Muscle of leg (tissue), 11 donors: Measurements from ENCODE around the gene KIF1B. TPM values are rescaled to one million over a fixed set of nuclear protein-coding genes. Genes with fewer than 3 reads are reported as not detected.
"Not testable (repeated sequence)": the region's sequence is repeated elsewhere in the genome, so short reads cannot be mapped to it uniquely, and the experiment has no call there.

ENCODE experiments used
- DNase-seq: peaks from one replicate; pipeline ENCODE4 v3.0.0; 2013
- H3K27ac ChIP-seq: one replicate; pipeline ENCODE4 v1.5.1; 2013; ENCODE audit warnings: mild to moderate bottlenecking, low read length, control low read depth
- H3K27me3 ChIP-seq: one replicate; pipeline ENCODE4 v1.6.1; 2013; ENCODE audit warnings: low read length; ENCODE audit not compliant: control insufficient read depth, insufficient read depth
- H3K36me3 ChIP-seq: one replicate; pipeline ENCODE4 v1.6.1; 2013; ENCODE audit warnings: low read length; ENCODE audit not compliant: control insufficient read depth, insufficient read depth
- H3K4me1 ChIP-seq: one replicate; pipeline ENCODE4 v1.6.1; 2013; ENCODE audit warnings: low read length; ENCODE audit not compliant: control insufficient read depth, insufficient read depth
- H3K4me3 ChIP-seq: one replicate; pipeline ENCODE4 v1.5.1; 2013; ENCODE audit warnings: low read length, control low read depth
- H3K9me3 ChIP-seq: replicated peaks from 2 replicates; pipeline ENCODE4 v1.6.1; 2013; ENCODE audit warnings: low read depth, low read length; ENCODE audit not compliant: control insufficient read depth
- WGBS: methylation state at CpG from one replicate; pipeline ENCODE4 v1.1.5; 2013; ENCODE audit warnings: missing lambda C conversion rate; ENCODE audit not compliant: insufficient coverage; 5-methylcytosine and 5-hydroxymethylcytosine counted together
- polyA plus RNA-seq, 8 donors: library from polyadenylated mRNA; unstranded; fragments of 120-200 nt; gene quantifications; one replicate each; pipeline versions ENCODE4 v1.2.1 to v1.2.3, GENCODE V29; 2013; ENCODE audit warnings: inconsistent platforms in 1 of 8, low replicate concordance in 1 of 8; ENCODE audit not compliant: insufficient read length in 8 of 8, insufficient read depth in 1 of 8
- total RNA-seq: library from RNA; stranded (reverse); fragments of 120-200 nt; gene quantifications from one replicate; pipeline ENCODE4 v1.2.4, GENCODE V29; 2013

Gene KIF1B
- total and polyA plus RNA-seq, 9 donors: 86.3 to 189 (median 139) TPM

DNA sequence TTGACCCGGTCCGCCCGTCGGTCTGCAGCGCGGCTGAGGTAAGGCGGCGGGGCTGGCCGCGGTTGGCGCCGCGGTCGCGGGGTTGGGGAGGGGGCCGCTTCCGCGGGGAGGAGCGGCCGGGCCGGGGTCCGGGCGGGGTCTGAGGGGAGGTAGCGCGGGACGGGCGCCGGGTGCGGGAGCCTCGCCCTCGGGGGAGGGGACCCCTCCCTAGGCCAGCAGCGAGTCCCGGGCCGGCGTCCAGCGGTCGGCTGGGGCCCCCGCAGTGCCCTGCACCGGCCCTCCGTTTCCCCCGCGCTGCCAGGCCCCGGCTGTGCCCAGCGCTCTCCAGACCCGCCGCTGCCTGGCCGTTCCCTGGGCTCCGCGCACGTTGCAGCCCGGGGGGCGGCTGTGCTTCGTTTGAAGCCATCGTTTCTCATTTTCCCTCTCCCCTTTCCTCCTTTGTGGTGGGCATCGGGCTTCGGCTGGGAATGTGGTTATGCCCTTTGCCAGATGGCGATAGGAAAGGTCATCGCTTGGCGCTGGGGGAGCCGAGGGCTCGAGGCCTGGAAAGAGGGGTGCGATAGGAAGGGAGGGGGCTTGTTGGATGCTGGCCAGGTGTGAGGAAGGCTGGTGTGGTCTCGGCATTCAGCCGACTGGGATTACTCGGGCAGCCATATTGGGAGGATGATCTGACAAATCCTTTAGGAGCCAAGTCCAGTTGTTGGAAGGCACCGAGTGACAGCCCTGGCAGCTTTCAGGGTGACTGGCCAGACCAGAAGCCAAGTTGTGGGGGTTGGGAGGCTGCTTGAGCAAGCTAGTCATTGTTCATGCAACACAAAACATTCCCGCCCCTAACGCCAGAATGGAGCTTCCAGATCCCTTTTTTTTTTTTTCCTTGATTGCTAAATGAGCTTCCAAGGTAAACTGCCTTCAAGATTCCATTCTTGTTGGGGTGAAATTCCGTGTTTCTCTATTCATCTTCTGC is 753 bp downstream of the KIF1B start:
- Histone ChIP-seq H3K9me3 (no peaks in the 10 kb centered on the region), H3K27ac (peak overlapping the region; percentile 99), H3K27me3 (no peaks in the 10 kb centered on the region), H3K4me3 (peak overlapping the region; percentile 96), H3K4me1 (peaks cover 19% of the 10 kb centered on the region), H3K36me3 (no peaks in the 10 kb centered on the region)
- under 1% methylated on average over 60 of the region's 69 CpGs for WGBS
- DNase-seq: peak; percentile 96

- Histone ChIP-seq H3K4me1 (peaks cover 24% of the 10 kb centered on the region), H3K27ac (peak overlapping the region; percentile 99)
- WGBS: 12% methylated on average over 3 of the region's 11 CpGs
These were observed 1.5 kb downstream of the KIF1B start for GRCh38 chr1:10211805-10212410.

GRCh38 chr1:10212476-10212875 is 2.1 kb downstream of the KIF1B start:
- H3K9me3 ChIP-seq: no peaks in the 10 kb centered on the region
- no CpG with 5 or more reads among the region's 1 CpG for WGBS
- H3K27ac ChIP-seq: peak overlapping the region; percentile 99
- no peak for DNase-seq
- H3K4me1 ChIP-seq: peaks cover 28% of the 10 kb centered on the region
- H3K4me3 ChIP-seq: peak overlapping the region; percentile 96
- no peaks in the 10 kb centered on the region for H3K27me3 ChIP-seq
- H3K36me3 ChIP-seq: no peaks in the 10 kb centered on the region

More at GRCh38 chr1:10211805-10212410, 1.5 kb downstream of the KIF1B start:
- peak overlapping the region; percentile 96 for H3K4me3 ChIP-seq
- H3K36me3 ChIP-seq: no peaks in the 10 kb centered on the region
- peak; percentile 80 for DNase-seq
- H3K27me3 ChIP-seq: no peaks in the 10 kb centered on the region
- no peaks in the 10 kb centered on the region for H3K9me3 ChIP-seq

- Histone ChIP-seq H3K27me3 (no peaks in the 10 kb centered on the region), H3K27ac (peak overlapping the region; percentile 74), H3K4me3 (peak overlapping the region; percentile 0), H3K4me1 (peaks cover 34% of the 10 kb centered on the region), H3K9me3 (no peaks in the 10 kb centered on the region), H3K36me3 (no peaks in the 10 kb centered on the region)
- 30% methylated on average over 2 of the region's 3 CpGs for WGBS
- no peak for DNase-seq
These were observed 2.9 kb downstream of the KIF1B start for GRCh38 chr1:10213186-10213705.

- no peaks in the 10 kb centered on the region for H3K9me3 ChIP-seq
- DNase-seq: no peak
- peaks cover 34% of the 10 kb centered on the region for H3K4me1 ChIP-seq
- WGBS: 64% methylated on average over 5 of the region's 7 CpGs
- no peak overlapping the region for H3K4me3 ChIP-seq
- no peaks in the 10 kb centered on the region for H3K36me3 ChIP-seq
- no peaks in the 10 kb centered on the region for H3K27me3 ChIP-seq
- H3K27ac ChIP-seq: peak overlapping the region; percentile 62
These were observed 5.8 kb downstream of the KIF1B start for GRCh38 chr1:10216090-10216749.

- no peak for DNase-seq
- Histone ChIP-seq H3K4me1 (peaks cover 25% of the 10 kb centered on the region), H3K4me3 (no peak overlapping the region), H3K9me3 (no peaks in the 10 kb centered on the region), H3K27ac (no peak overlapping the region), H3K36me3 (no peaks in the 10 kb centered on the region), H3K27me3 (no peaks in the 10 kb centered on the region)
- 57% methylated on average over 1 of the region's 5 CpGs for WGBS
These were observed 7.5 kb downstream of the KIF1B start for GRCh38 chr1:10217748-10218441.

- no peak for DNase-seq
- no peaks in the 10 kb centered on the region for H3K36me3 ChIP-seq
- H3K27me3 ChIP-seq: no peaks in the 10 kb centered on the region
- H3K4me1 ChIP-seq: peaks cover 18% of the 10 kb centered on the region
- H3K4me3 ChIP-seq: no peak overlapping the region
- no peak overlapping the region for H3K27ac ChIP-seq
- H3K9me3 ChIP-seq: no peaks in the 10 kb centered on the region
These were observed 9.8 kb downstream of the KIF1B start for GRCh38 chr1:10220200-10220599.

- not testable (repeated sequence) for H3K27me3 ChIP-seq, H3K4me3 ChIP-seq, H3K27ac ChIP-seq, H3K9me3 ChIP-seq, H3K36me3 ChIP-seq, DNase-seq
- peaks cover 15% of the 10 kb centered on the region for H3K4me1 ChIP-seq
- WGBS: 93% methylated on average over 4 of the region's 6 CpGs
These were observed 10.3 kb downstream of the KIF1B start for GRCh38 chr1:10220657-10221056.

GRCh38 chr1:10225573-10225972 is 15.2 kb downstream of the KIF1B start:
- Histone ChIP-seq H3K36me3 (no peaks in the 10 kb centered on the region), H3K27ac (no peak overlapping the region), H3K9me3 (no peaks in the 10 kb centered on the region), H3K4me1 (no peaks in the 10 kb centered on the region), H3K27me3 (no peaks in the 10 kb centered on the region), H3K4me3 (no peak overlapping the region)
- 80% methylated on average over 1 of the region's 1 CpG for WGBS
- DNase-seq: no peak
